A549 treated with AZD9567 at 1 μM for 4 hours (cell line): ENCODE data around the gene IL6R. TPM values are rescaled to one million over a fixed set of nuclear protein-coding genes. Genes with fewer than 3 reads are reported as not detected.

Experiments used
- total RNA-seq: library from RNA; stranded (reverse); fragments of 200-300 nt; extraction: Qiagen RNA extraction; gene quantifications from 5 replicates; pipeline ENCODE4 v1.2.3, GENCODE V29; 2022; ENCODE audit not compliant: insufficient read depth

IL6R gene
- 13.5 to 25.2 TPM (median 21.3 TPM) in 5 replicates for total RNA-seq

DNA sequence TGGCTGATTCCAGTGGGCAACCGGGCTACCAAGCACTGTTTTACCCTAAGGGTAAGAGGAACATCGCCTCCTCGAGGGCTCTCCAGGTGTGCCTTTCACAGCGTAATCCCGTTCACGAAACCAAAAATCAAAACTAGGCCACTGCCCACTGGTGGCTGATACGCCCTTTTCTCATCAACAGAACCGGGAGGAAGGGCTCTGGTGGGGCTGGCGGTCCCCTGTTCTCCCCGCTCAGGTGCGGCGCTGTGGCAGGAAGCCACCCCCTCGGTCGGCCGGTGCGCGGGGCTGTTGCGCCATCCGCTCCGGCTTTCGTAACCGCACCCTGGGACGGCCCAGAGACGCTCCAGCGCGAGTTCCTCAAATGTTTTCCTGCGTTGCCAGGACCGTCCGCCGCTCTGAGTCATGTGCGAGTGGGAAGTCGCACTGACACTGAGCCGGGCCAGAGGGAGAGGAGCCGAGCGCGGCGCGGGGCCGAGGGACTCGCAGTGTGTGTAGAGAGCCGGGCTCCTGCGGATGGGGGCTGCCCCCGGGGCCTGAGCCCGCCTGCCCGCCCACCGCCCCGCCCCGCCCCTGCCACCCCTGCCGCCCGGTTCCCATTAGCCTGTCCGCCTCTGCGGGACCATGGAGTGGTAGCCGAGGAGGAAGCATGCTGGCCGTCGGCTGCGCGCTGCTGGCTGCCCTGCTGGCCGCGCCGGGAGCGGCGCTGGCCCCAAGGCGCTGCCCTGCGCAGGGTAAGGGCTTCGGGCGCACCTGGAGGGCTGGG, at the start of gene IL6R:
Gene IL6R (plus strand): TSS at position 360 of the 763 bp plus-strand sequence. CDS start 287 bp downstream, at position 647.

DNA sequence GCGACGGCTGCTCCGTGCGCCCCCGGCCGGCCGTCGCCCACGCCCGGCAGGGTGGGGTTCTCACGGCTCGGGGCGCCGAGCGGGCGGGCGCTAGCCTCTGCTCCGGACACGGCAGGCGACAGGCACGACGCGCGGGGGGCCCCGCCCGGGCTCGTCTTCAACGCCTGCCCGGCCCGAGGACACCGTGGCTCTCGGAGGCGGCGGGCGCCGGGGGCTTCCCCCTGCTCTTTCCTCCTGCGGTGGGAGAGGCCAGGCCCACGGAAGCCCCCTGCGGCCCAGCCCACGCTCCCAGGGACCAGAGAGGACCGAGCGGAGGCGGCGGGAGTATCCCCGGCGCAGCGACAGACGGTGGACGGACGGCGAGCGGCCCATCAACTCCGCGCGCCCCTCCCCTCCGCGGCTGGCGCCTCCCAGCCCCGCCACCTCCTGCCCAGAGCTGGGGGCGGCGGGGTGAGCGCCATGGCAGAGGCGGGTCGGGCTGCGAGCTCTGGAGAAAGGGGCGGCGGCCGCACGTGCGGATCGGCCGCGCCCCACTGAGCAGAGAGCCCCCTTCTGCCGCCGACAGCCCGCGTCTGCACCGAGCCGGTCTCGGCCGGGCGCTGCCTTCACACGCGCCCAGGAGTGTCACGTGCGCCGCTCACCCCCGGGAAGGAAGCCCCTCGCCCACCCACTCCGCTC, 97.1 kb downstream of the IL6R start, which contains the start of the genes SHE and TDRD10:
Gene SHE (minus strand): TSS at position 347 of the 678 bp plus-strand sequence. CDS start 386 bp downstream, outside the sequence.
Gene TDRD10 (plus strand): TSS at position 154 of the 678 bp plus-strand sequence. CDS start 4,685 bp downstream, outside the sequence.

Other genes with a start within 250 kb of the IL6R start
- gene TPM3, start 213.2 kb upstream of the IL6R start, total RNA-seq, result 472 to 725 TPM (median 493 TPM) in 5 replicates
- gene CFAP141, start 199.0 kb upstream of the IL6R start, total RNA-seq, result 0.31 TPM in 1 of 5 replicates, not detected in the others
- gene UBAP2L, start 184.4 kb upstream of the IL6R start, total RNA-seq, result 94.2 to 116 TPM (median 102 TPM) in 5 replicates
- 89.0 to 101 TPM (median 92.8 TPM) in 5 replicates for gene HAX1, start 132.7 kb upstream of the IL6R start, total RNA-seq
- not detected in 5 replicates for gene AQP10, start 84.2 kb upstream of the IL6R start, total RNA-seq
- gene ATP8B2, start 79.8 kb upstream of the IL6R start, total RNA-seq, result 28.1 to 36.6 TPM (median 31.3 TPM) in 5 replicates
- 0.13 to 0.14 TPM in 2 of 5 replicates, not detected in the others for gene TDRD10, start 96.9 kb downstream of the IL6R start, total RNA-seq
- gene SHE, start 97.1 kb downstream of the IL6R start, total RNA-seq, result 0.08 to 0.10 TPM (median 0.10 TPM) in 4 of 5 replicates, not detected in the other
- 39.5 to 65.7 TPM (median 59.2 TPM) in 5 replicates for gene UBE2Q1, start 153.3 kb downstream of the IL6R start, total RNA-seq
- 0.32 to 0.45 TPM (median 0.37 TPM) in 4 of 5 replicates, not detected in the other for gene CHRNB2, start 162.4 kb downstream of the IL6R start, total RNA-seq
- gene ADAR, start 202.8 kb downstream of the IL6R start, total RNA-seq, result 66.5 to 73.5 TPM (median 71.5 TPM) in 5 replicates